ENCODE data around the gene C16orf78. TPM values are rescaled to one million over a fixed set of nuclear protein-coding genes. Genes with fewer than 3 reads are reported as not detected.
A peak's percentile ranks its signal among the peaks of the same experiment; 100 is the strongest.

Gene C16orf78
- total RNA-seq, 4 donors from 2014 or later, result not detected

GRCh38 chr16:49439050-49439449 lies 65.4 kb downstream of the C16orf78 start:
- H3K4me3 ChIP-seq (replicated peaks in 1 of 3), result no peak overlapping the region
- intact Hi-C loops (cut with DNase I), result no loop called here
- H3K27me3 ChIP-seq, result no peaks in the 10 kb centered on the region
- DNase-seq, result no peak
- no peak overlapping the region for H3K27ac ChIP-seq
- TF ChIP-seq CTCF (IDR thresholded peaks at IDR 0.05) (no peak), POLR2A (IDR thresholded peaks at IDR 0.05) (no peak)
- no peaks in the 10 kb centered on the region for H3K36me3 ChIP-seq
- no peaks in the 10 kb centered on the region for H3K4me1 ChIP-seq
- H3K9me3 ChIP-seq, result no peaks in the 10 kb centered on the region
- WGBS, 2 donors, result 79 to 80% methylated on average over 7 of the region's 7 CpGs

DNA sequence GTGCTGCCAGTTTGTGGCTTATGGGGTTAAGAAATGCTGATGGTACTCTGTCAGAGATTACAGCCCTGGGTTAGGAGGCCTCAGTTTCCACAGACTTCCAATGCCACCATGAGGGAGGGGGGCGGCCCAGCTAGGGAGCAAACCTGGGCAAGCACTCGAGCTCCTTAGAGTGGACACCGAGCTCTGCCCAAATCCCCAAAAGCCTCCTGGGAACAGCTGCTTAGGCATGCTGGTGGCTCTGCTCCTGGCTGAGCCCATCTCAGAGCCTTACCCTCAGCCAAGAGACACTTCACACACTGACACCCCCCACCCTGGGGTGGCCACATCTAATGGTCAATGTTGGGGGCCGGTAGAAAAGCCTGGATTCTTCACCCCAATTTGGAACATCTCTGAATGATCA lies 66.1 kb downstream of the C16orf78 start:
- Histone ChIP-seq H3K36me3 (no peaks in the 10 kb centered on the region), H3K4me3 (replicated peaks in 1 of 3) (no peak overlapping the region), H3K9me3 (no peaks in the 10 kb centered on the region), H3K27me3 (no peaks in the 10 kb centered on the region), H3K4me1 (no peaks in the 10 kb centered on the region), H3K27ac (no peak overlapping the region)
- TF ChIP-seq POLR2A (IDR thresholded peaks at IDR 0.05) (no peak), CTCF (IDR thresholded peaks at IDR 0.05) (no peak)
- WGBS, 2 donors, result 81 to 92% methylated on average over 4 of the region's 4 CpGs
- no peak for DNase-seq
- intact Hi-C loops (cut with DNase I), result no loop called here

DNA sequence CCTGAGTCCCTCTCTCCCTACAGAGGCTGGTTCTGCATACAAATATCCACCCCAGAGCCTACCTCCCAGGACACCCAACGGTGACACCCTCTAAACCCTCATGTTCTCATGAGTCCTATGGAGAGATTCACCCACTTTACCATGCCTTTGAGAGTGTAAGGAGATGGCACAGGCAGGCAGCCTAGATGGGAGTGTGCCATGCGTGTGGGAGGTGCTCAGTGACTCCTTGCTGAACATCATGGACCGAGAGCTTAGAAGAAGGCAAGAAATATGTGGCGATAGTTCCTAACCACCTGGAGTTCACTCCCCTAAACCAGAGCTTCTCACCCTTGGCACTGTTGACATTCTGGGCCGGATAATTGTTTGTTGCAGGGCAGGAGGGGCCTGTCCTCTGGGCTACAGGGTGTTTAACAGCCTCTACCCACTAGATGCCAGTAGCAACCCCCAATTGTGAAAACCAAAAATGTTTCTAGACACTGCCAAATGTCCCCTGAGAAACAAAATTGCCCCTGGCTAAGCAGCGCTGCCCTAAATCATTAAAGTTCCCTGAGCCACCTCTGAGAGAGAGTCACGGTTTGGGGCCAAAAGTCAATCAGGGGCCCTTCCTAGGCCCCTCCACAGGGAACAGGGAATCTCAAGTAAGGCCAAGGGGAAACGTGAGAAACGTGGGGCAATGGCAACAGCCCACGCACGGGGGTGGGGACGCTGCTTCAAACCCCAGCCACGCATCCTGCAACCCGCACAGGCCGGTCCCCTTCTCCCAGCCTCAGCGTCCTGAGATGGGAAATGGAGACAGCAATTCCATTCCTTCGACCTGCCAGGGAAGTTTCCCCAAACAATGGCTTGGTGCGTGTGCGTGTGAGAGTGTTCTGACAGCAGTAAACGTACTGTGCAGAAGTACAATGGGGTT lies 66.8 kb downstream of the C16orf78 start:
- intact Hi-C loops (cut with DNase I), result no loop called here
- no peak overlapping the region for H3K4me3 ChIP-seq (replicated peaks in 1 of 3)
- no peaks in the 10 kb centered on the region for H3K4me1 ChIP-seq
- H3K27me3 ChIP-seq, result no peaks in the 10 kb centered on the region
- H3K9me3 ChIP-seq, result no peaks in the 10 kb centered on the region
- H3K36me3 ChIP-seq, result no peaks in the 10 kb centered on the region
- TF ChIP-seq CTCF (IDR thresholded peaks at IDR 0.05) (no peak), POLR2A (IDR thresholded peaks at IDR 0.05) (no peak)
- no peak for DNase-seq
- 75 to 80% methylated on average over 20 of the region's 20 CpGs for WGBS, 2 donors
- no peak overlapping the region for H3K27ac ChIP-seq

- intact Hi-C loops (cut with DNase I), result no loop called here
- no peaks in the 10 kb centered on the region for H3K4me1 ChIP-seq
- no peaks in the 10 kb centered on the region for H3K9me3 ChIP-seq
- TF ChIP-seq POLR2A (IDR thresholded peaks at IDR 0.05), result peak in 1 of 2 donors; percentile 15
- peak in 2 of 6 experiments; percentile 14 to 15 for TF ChIP-seq CTCF (IDR thresholded peaks at IDR 0.05)
- H3K27ac ChIP-seq, result peak overlapping the region in 1 of 3 donors; percentile 23
- H3K36me3 ChIP-seq, result no peaks in the 10 kb centered on the region
- 38 to 46% methylated on average over 17 to 18 of the region's 18 CpGs for WGBS, 2 donors
- H3K4me3 ChIP-seq (replicated peaks in 1 of 3), result no peak overlapping the region
- no peaks in the 10 kb centered on the region for H3K27me3 ChIP-seq
- peak; percentile 36 to 37 for DNase-seq
Measured at GRCh38 chr16:49441366-49441780, 67.8 kb downstream of the C16orf78 start.

DNA sequence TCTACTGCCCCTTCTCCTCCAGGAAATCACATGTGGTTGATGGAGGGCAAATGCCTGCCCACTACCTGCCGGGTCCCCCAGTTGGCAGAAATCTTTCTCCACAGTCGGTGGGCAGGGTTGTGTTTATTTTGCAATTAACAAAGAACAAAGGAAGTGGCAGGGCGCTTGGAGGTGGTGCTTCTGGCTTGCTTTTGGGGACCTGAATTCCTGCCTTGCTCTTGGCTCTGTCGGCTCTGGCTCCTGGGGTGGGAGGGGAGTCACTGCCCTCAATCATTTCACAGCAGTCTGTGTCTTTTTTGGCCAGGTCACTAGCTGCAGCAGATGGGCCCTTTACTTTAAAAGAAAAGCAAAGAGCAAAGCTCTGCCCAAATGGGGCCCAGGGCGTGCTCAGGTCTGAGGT lies 69.2 kb downstream of the C16orf78 start:
- 45 to 47% methylated on average over 5 of the region's 5 CpGs for WGBS, 2 donors
- H3K27me3 ChIP-seq, result no peaks in the 10 kb centered on the region
- no peak overlapping the region for H3K27ac ChIP-seq
- no peaks in the 10 kb centered on the region for H3K9me3 ChIP-seq
- no peaks in the 10 kb centered on the region for H3K4me1 ChIP-seq
- no peaks in the 10 kb centered on the region for H3K36me3 ChIP-seq
- intact Hi-C loops (cut with DNase I), result no loop called here
- no peak overlapping the region for H3K4me3 ChIP-seq (replicated peaks in 1 of 3)
- TF ChIP-seq POLR2A (IDR thresholded peaks at IDR 0.05) (no peak), CTCF (IDR thresholded peaks at IDR 0.05) (no peak)
- DNase-seq, result no peak
